Right renal cortex interstitium (tissue), 3 donors: ENCODE results near the gene ICAM4. TPM values are rescaled to one million over a fixed set of nuclear protein-coding genes. Genes with fewer than 3 reads are reported as not detected.
A peak's percentile ranks its signal among the peaks of the same experiment; 100 is the strongest.

Source experiments
- DNase-seq, 3 donors: peaks; one replicate each; pipeline ENCODE4 v3.0.0-alpha.2; 2013; ENCODE audit warnings: low read depth in 3 of 3, low spot score in 2 of 3
- polyA plus RNA-seq, 3 donors: library from polyadenylated mRNA; unstranded; fragments of 120-200 nt; gene quantifications; one replicate each; pipeline ENCODE4 v1.2.1, GENCODE V29; 2013; ENCODE audit not compliant: insufficient read length in 3 of 3

Gene ICAM4
- polyA plus RNA-seq, 3 donors, result 0.21 to 0.55 TPM; not detected in 1

- no peak for DNase-seq
Measured at GRCh38 chr19:10316229-10317044, 29.7 kb downstream of the ICAM4 start.

GRCh38 chr19:10317045-10317856, 30.5 kb downstream of the ICAM4 start:
- no peak for DNase-seq

- DNase-seq, result no peak
Measured at GRCh38 chr19:10317857-10318462, 31.2 kb downstream of the ICAM4 start.

GRCh38 chr19:10318807-10319682, 32.3 kb downstream of the ICAM4 start:
- DNase-seq, result no peak

GRCh38 chr19:10320602-10321416, 34.1 kb downstream of the ICAM4 start:
- DNase-seq, result no peak

GRCh38 chr19:10321417-10321797, 34.7 kb downstream of the ICAM4 start:
- no peak for DNase-seq

GRCh38 chr19:10321874-10322835, 35.4 kb downstream of the ICAM4 start:
- DNase-seq, result no peak

GRCh38 chr19:10325732-10326131, 39.0 kb downstream of the ICAM4 start:
- no peak for DNase-seq

- DNase-seq, result no peak
Measured at GRCh38 chr19:10327793-10328192, 41.0 kb downstream of the ICAM4 start.

GRCh38 chr19:10328558-10329429, 42.0 kb downstream of the ICAM4 start:
- DNase-seq, result no peak

GRCh38 chr19:10329555-10329954, 42.8 kb downstream of the ICAM4 start:
- DNase-seq, result no peak

- DNase-seq, result no peak
Measured at GRCh38 chr19:10332158-10332964, 45.6 kb downstream of the ICAM4 start.

GRCh38 chr19:10332965-10333757, 46.4 kb downstream of the ICAM4 start, which contains the start of gene RAVER1:
Gene RAVER1, minus strand, starts transcription at chr19:10333529. Its CDS starts 22 bp downstream, at chr19:10333507.
- peak; percentile 85 to 94 (median 90) for DNase-seq

- no peak for DNase-seq
Measured at GRCh38 chr19:10333758-10334587, 47.2 kb downstream of the ICAM4 start.
